Pancreas (tissue), 10 donors: ENCODE results near the gene GLS. TPM values are rescaled to one million over a fixed set of nuclear protein-coding genes. Genes with fewer than 3 reads are reported as not detected.

Experiments used
- ATAC-seq, 4 donors: fragments of 200-7000 bp; cut with Tn5 transposase; one replicate each; pipeline versions ENCODE4 v1.8.0 to v1.9.1; 2020; ENCODE audit warnings: mild to moderate bottlenecking in 4 of 4, moderate library complexity in 4 of 4
- DNase-seq, 6 donors: peaks; one replicate each; pipeline ENCODE4 v3.0.0-alpha.2; 2020
- FAIRE-seq: peaks from 2 replicates; lab custom pipeline; 2012; peaks lifted over from hg19 to GRCh38; lab: Jason Lieb, UNC
- H3K27ac ChIP-seq, 4 donors: fragments of 200-600 bp; sonication (generic); 1 replicate in 3 of 4; 2 replicates in 1 of 4; pipeline versions ENCODE4 v1.5.0 to v1.8.0; 2020
- H3K27me3 ChIP-seq, 4 donors: fragments of 200-600 bp; one replicate each; pipeline ENCODE4 v1.8.0; 2021
- H3K36me3 ChIP-seq, 3 donors: fragments of 200-600 bp; sonication (generic) in 1 of 3; one replicate each; pipeline versions ENCODE4 v1.5.0 to v1.8.0; 2020 to 2021
- H3K4me1 ChIP-seq, 3 donors: fragments of 200-600 bp; one replicate each; pipeline ENCODE4 v1.8.0; 2021
- H3K4me3 ChIP-seq, 4 donors: fragments of 200-600 bp; sonication (generic) in 2 of 4; one replicate each; pipeline versions ENCODE4 v1.5.0 to v1.8.0; 2020 to 2021
- H3K9me3 ChIP-seq, 4 donors: fragments of 200-600 bp; one replicate each; pipeline ENCODE4 v1.8.0; 2021
- WGBS, 2 donors: extraction: QIAGEN DNeasy Blood & Tissue Kit; methylation state at CpG; one replicate each; pipeline ENCODE4 v1.1.7; 2013; 5-methylcytosine and 5-hydroxymethylcytosine counted together
- intact Hi-C, 3 donors: fragments of 100-400 bp; cut with DNase I; formaldehyde crosslinking; loops; one replicate each; pipeline versions ENCODE4 v1.11.1 to v1.14.2; 2022
- polyA plus RNA-seq, 2 donors: library from polyadenylated mRNA; stranded (reverse); fragments of 200-250 nt; gene quantifications; one replicate each; pipeline ENCODE4 v1.2.3, GENCODE V29; 2013
- total RNA-seq, 6 donors: library from RNA; stranded (reverse); fragmentation: NEBNext Ultra II Directional in 4 of 6; extraction: Animal tissue kit (Norgen Biotek cat#: 25700) in 4 of 6; gene quantifications; one replicate each; pipeline versions ENCODE4 v1.2.1 to v1.2.4, GENCODE V29; 2021 to 2023
- TF ChIP-seq, protein P1 (sequence below), 4 donors: fragments of 200-600 bp; sonication (generic) in 3 of 4; IDR thresholded peaks; one replicate each; pipeline versions ENCODE4 v1.5.0 to v1.8.0; 2021; ENCODE audit warnings: antibody characterized with exemption in 4 of 4
- donor health status: healthy with polysubstance abuse.
- donor health status: DM: no; HTN: no; CAD: no; lungs with moderate emphysema.
- donor health status: DM: no; HTN: no; CAD: no.
- donor health status: control.
- donor health status: control.
- donor health status: Bipolar disorder and iron deficiency.
- donor health status: DM: yes; HTN: yes; CAD: no.
- donor health status: DM: no; HTN: no; CAD: no.
- donor health status: DM: no; HTN: no; CAD: no.
- donor health status: DM: yes; HTN: yes; CAD: no.

The GLS gene
- total and polyA plus RNA-seq, 8 donors, result 20.5 to 84.4 (median 51.6) TPM

DNA sequence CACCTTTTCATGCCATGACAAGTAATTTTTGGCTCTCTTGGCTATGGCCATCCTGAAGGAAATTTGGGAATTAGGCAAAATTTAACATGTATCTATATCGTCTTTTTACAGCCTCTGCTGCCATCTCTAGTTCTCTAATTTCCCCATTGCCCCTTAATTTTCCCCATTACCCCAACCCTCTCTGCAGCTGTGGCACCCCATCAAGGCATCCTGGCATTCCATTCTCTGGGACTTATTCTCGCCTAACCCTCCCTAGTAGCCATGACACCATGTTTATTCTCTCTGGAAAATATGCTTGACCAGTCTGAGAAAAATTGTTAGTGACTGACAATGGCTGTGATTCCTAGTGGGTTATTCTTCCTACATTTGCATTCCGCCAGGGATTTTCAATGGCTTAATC, 43.9 kb upstream of the GLS start:
- TF ChIP-seq, protein P1, sequence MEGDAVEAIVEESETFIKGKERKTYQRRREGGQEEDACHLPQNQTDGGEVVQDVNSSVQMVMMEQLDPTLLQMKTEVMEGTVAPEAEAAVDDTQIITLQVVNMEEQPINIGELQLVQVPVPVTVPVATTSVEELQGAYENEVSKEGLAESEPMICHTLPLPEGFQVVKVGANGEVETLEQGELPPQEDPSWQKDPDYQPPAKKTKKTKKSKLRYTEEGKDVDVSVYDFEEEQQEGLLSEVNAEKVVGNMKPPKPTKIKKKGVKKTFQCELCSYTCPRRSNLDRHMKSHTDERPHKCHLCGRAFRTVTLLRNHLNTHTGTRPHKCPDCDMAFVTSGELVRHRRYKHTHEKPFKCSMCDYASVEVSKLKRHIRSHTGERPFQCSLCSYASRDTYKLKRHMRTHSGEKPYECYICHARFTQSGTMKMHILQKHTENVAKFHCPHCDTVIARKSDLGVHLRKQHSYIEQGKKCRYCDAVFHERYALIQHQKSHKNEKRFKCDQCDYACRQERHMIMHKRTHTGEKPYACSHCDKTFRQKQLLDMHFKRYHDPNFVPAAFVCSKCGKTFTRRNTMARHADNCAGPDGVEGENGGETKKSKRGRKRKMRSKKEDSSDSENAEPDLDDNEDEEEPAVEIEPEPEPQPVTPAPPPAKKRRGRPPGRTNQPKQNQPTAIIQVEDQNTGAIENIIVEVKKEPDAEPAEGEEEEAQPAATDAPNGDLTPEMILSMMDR (IDR thresholded peaks at IDR 0.05), result no peak
- 62 to 76% methylated on average over 3 of the region's 3 CpGs for WGBS, 2 donors
- Histone ChIP-seq H3K4me3 (no peak overlapping the region), H3K27ac (no peak overlapping the region), H3K27me3 (no peaks in the 10 kb centered on the region), H3K9me3 (no peaks in the 10 kb centered on the region), H3K4me1 (peaks cover 0 to 9% (median 0%) of the 10 kb centered on the region in 3 donors), H3K36me3 (no peaks in the 10 kb centered on the region)
- FAIRE-seq (no peak), DNase-seq (no peak), ATAC-seq (no peak)
- intact Hi-C loops, result no loop called here

DNA sequence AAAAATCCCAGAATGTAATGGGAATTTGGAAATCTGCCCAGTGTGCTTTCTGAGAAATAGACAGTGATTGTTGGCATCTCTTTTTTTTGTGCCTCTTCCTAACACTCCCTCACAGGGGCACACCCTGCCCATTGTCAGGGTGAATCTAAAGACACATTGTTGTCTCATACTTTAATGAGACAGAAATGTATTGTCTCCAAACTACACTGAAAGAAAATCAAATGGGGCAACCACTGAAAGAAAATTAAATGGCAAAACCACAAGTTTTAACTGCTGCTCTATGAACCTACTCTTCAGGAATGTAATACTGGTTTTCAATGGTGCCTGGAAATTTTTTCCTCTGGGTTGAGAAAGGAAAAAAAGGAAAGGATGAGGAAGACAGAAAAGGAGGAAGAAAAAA, 43.2 kb upstream of the GLS start:
- TF ChIP-seq, protein P1 (IDR thresholded peaks at IDR 0.05), result no peak
- Histone ChIP-seq H3K9me3 (no peaks in the 10 kb centered on the region), H3K36me3 (no peaks in the 10 kb centered on the region), H3K4me3 (no peak overlapping the region), H3K27me3 (no peaks in the 10 kb centered on the region), H3K27ac (no peak overlapping the region), H3K4me1 (peaks cover 0 to 9% (median 0%) of the 10 kb centered on the region in 3 donors)
- FAIRE-seq (no peak), DNase-seq (no peak), ATAC-seq (no peak)
- intact Hi-C loops, result no loop called here

DNA sequence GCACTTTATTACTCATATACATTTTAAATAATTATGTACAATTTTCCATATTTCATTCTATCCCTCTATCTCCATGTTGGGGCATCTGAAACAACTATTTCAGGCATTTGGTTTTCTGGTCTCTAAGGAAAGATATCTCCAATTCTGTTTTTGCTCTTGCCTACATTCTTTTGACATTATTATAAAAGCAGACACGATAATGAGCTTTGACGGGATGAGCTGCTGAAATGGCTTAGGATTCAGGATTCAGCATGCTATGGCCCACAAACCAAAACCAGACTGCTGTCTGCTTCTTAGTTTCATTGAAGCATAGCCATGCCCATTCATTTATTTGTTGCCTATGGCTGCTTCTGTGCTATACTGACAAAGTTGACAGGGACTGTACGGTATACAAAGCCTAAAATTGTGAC, 42.7 kb upstream of the GLS start:
- H3K9me3 ChIP-seq, result no peaks in the 10 kb centered on the region
- H3K27me3 ChIP-seq, result no peaks in the 10 kb centered on the region
- H3K4me1 ChIP-seq, result peaks cover 0 to 9% (median 0%) of the 10 kb centered on the region in 3 donors
- intact Hi-C loops, result no loop called here
- H3K27ac ChIP-seq, result no peak overlapping the region
- WGBS, 2 donors, result 93 to 94% methylated on average over 3 of the region's 3 CpGs
- FAIRE-seq, result no peak
- ATAC-seq, result no peak
- TF ChIP-seq, protein P1 (IDR thresholded peaks at IDR 0.05), result no peak
- no peaks in the 10 kb centered on the region for H3K36me3 ChIP-seq
- H3K4me3 ChIP-seq, result no peak overlapping the region
- DNase-seq, result no peak

DNA sequence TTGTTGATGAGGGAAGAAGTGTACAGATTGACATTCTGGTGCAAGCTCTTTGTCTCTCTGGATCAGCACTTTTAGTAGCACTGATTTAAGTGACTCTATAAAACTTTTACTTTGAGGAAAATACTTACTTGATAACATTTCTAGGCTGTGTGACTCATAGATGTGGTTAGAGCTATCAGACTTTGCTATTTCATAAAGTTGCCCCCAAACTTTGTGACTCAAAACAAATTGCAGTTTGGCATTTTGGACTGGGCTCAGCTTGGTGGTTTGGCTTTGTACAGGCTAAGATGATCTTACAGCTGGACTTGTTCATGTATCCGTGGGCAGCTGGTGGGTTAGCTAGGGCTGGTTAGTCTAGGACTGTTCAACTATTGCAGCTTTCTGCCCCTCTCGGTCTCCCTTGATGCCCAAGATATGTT, 42.1 kb upstream of the GLS start:
- FAIRE-seq (no peak), ATAC-seq (no peak), DNase-seq (no peak)
- Histone ChIP-seq H3K27ac (no peak overlapping the region), H3K27me3 (no peaks in the 10 kb centered on the region), H3K4me3 (no peak overlapping the region), H3K9me3 (no peaks in the 10 kb centered on the region), H3K4me1 (peaks cover 0 to 9% (median 0%) of the 10 kb centered on the region in 3 donors), H3K36me3 (no peaks in the 10 kb centered on the region)
- intact Hi-C loops, result no loop called here
- 83 to 89% methylated on average over 2 of the region's 2 CpGs for WGBS, 2 donors
- TF ChIP-seq, protein P1 (IDR thresholded peaks at IDR 0.05), result no peak

DNA sequence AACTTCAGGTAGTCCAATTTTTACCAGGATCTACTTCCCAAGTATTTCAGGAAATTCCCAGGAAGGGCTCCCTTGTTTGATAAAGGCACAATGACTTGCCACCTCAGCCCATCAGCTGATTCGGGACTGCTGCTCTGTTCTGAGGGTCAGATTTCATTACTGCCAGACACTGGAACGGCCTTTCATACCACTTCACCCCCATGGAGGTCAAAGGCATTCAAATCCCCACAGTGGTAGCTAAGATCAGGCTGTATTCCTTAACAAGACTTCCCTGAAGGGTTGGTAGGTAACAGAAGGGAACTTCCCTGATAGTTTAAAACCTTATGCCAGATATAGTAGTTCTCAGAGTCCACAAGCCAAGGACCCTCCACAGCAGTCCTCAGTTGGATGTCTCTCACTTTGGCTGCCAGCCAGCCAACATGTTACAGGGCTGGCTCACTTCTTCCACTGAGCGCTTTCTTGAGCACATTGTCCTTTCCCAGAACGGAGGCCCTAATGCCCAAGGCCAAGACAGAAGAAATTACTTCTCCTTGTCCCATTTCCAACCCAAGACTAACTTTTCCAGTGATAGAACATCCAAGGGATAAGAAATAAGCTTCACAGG, 40.0 kb upstream of the GLS start:
- intact Hi-C loops, result no loop called here
- no peaks in the 10 kb centered on the region for H3K4me1 ChIP-seq
- no peaks in the 10 kb centered on the region for H3K27me3 ChIP-seq
- WGBS, 2 donors, result 62 to 72% methylated on average over 4 of the region's 4 CpGs
- TF ChIP-seq, protein P1 (IDR thresholded peaks at IDR 0.05), result no peak
- FAIRE-seq (no peak), ATAC-seq (no peak), DNase-seq (no peak)
- no peaks in the 10 kb centered on the region for H3K36me3 ChIP-seq
- no peak overlapping the region for H3K4me3 ChIP-seq
- no peak overlapping the region for H3K27ac ChIP-seq
- H3K9me3 ChIP-seq, result no peaks in the 10 kb centered on the region
